ENCODE measurements around the gene ZNF787. TPM values are rescaled to one million over a fixed set of nuclear protein-coding genes. Genes with fewer than 3 reads are reported as not detected.
"Not testable (repeated sequence)": the region's sequence is repeated elsewhere in the genome, so short reads cannot be mapped to it uniquely, and the experiment has no call there.

Gene ZNF787
- total RNA-seq, 1 donor from 2014 or later = 32.6 TPM

DNA sequence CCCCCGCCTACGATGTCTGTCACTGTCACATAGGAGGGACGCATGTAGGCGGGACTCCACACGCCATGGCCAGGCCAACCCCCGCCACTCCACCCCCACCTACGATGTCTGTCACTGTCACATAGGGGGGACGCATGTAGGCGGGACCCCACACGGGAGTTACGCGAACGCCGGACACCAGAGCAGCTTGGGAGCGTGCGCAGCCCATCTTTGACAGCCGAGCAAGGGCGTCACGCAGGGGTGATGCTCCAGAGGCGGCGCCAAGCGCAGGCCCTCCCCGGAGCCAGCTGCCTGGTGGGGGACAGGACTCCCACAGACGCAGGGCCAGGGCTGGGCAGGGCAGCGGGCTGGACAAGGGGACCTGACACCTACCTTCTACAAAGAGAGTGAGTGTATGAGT lies 20.0 kb downstream of the ZNF787 start:
- peaks cover 14% of the 10 kb centered on the region for H3K36me3 ChIP-seq (ENCODE audit: control insufficient read depth, insufficient read depth, low read length)

GRCh38 chr19:56099638-56100539 lies 21.2 kb downstream of the ZNF787 start:
- H3K36me3 ChIP-seq (ENCODE audit: control insufficient read depth, insufficient read depth, low read length) = peaks cover 16% of the 10 kb centered on the region
- no peak overlapping the region for H3K4me3 ChIP-seq (ENCODE audit: low read depth, low read length)
- H3K27me3 ChIP-seq (ENCODE audit: control insufficient read depth, insufficient read depth, low read length) = no peaks in the 10 kb centered on the region
- no peak for TF ChIP-seq CTCF (IDR thresholded peaks at IDR 0.05; ENCODE audit: insufficient read depth, low read length, severe bottlenecking)
- DNase-seq (ENCODE audit: low read depth) (no peak), FAIRE-seq (no peak)

More for the DNA sequence above, 20.0 kb downstream of the ZNF787 start:
- DNase-seq (ENCODE audit: low read depth) = no peak
- H3K4me3 ChIP-seq (ENCODE audit: low read depth, low read length) = no peak overlapping the region
- no peak for TF ChIP-seq CTCF (IDR thresholded peaks at IDR 0.05; ENCODE audit: insufficient read depth, low read length, severe bottlenecking)
- no peak for FAIRE-seq
- H3K27me3 ChIP-seq (ENCODE audit: control insufficient read depth, insufficient read depth, low read length) = no peaks in the 10 kb centered on the region

- Histone ChIP-seq H3K36me3 (ENCODE audit: control insufficient read depth, insufficient read depth, low read length) (peaks cover 14% of the 10 kb centered on the region), H3K4me3 (ENCODE audit: low read depth, low read length) (no peak overlapping the region), H3K27me3 (ENCODE audit: control insufficient read depth, insufficient read depth, low read length) (no peaks in the 10 kb centered on the region)
- TF ChIP-seq CTCF (IDR thresholded peaks at IDR 0.05; ENCODE audit: insufficient read depth, low read length, severe bottlenecking) = no peak
- FAIRE-seq (no peak), DNase-seq (ENCODE audit: low read depth) (no peak)
Measured at GRCh38 chr19:56098731-56099568, 22.1 kb downstream of the ZNF787 start.

- H3K27me3 ChIP-seq (ENCODE audit: control insufficient read depth, insufficient read depth, low read length); FAIRE-seq; H3K4me3 ChIP-seq (ENCODE audit: low read depth, low read length); DNase-seq (ENCODE audit: low read depth): not testable (repeated sequence)
- H3K36me3 ChIP-seq (ENCODE audit: control insufficient read depth, insufficient read depth, low read length) = peaks cover 13% of the 10 kb centered on the region
Measured at GRCh38 chr19:56098237-56098636, 22.9 kb downstream of the ZNF787 start.

GRCh38 chr19:56097776-56098175 lies 23.3 kb downstream of the ZNF787 start:
- Histone ChIP-seq H3K4me3 (ENCODE audit: low read depth, low read length) (no peak overlapping the region), H3K27me3 (ENCODE audit: control insufficient read depth, insufficient read depth, low read length) (no peaks in the 10 kb centered on the region), H3K36me3 (ENCODE audit: control insufficient read depth, insufficient read depth, low read length) (peaks cover 13% of the 10 kb centered on the region)
- TF ChIP-seq CTCF (IDR thresholded peaks at IDR 0.05; ENCODE audit: insufficient read depth, low read length, severe bottlenecking) = no peak
- DNase-seq (ENCODE audit: low read depth) = no peak
- no peak for FAIRE-seq

- Histone ChIP-seq H3K27me3 (ENCODE audit: control insufficient read depth, insufficient read depth, low read length) (no peaks in the 10 kb centered on the region), H3K36me3 (ENCODE audit: control insufficient read depth, insufficient read depth, low read length) (peaks cover 13% of the 10 kb centered on the region), H3K4me3 (ENCODE audit: low read depth, low read length) (no peak overlapping the region)
- no peak for TF ChIP-seq CTCF (IDR thresholded peaks at IDR 0.05; ENCODE audit: insufficient read depth, low read length, severe bottlenecking)
- no peak for FAIRE-seq
- no peak for DNase-seq (ENCODE audit: low read depth)
Measured at GRCh38 chr19:56097306-56097705, 23.8 kb downstream of the ZNF787 start.
